CD4-positive, CD25-positive, alpha-beta regulatory T cell (primary cell): Measurements from ENCODE around the gene DOK3. TPM values are rescaled to one million over a fixed set of nuclear protein-coding genes. Genes with fewer than 3 reads are reported as not detected.

Source experiments
- ATAC-seq, 2 donors: fragments of 150-1000 bp; cut with Tn5 transposase; one replicate each; pipeline ENCODE4 v1.10.0; 2021; ENCODE audit warnings: low read depth in 2 of 2, moderate number of reproducible peaks in 2 of 2, moderate library complexity in 1 of 2
- DNase-seq, 3 donors: peaks; one replicate each; pipeline versions ENCODE4 v3.0.0 to v3.0.0-alpha.2; 2012 to 2022; ENCODE audit warnings: mixed read lengths in 1 of 3
- H3K27ac ChIP-seq: one replicate; pipeline ENCODE4 v1.7.0; 2013; ENCODE audit warnings: mild to moderate bottlenecking, low read length; ENCODE audit not compliant: insufficient read depth, poor library complexity, severe bottlenecking
- H3K27me3 ChIP-seq: one replicate; pipeline ENCODE4 v1.7.0; 2013; ENCODE audit warnings: low read length; ENCODE audit not compliant: control insufficient read depth, insufficient read depth
- H3K36me3 ChIP-seq: one replicate; pipeline ENCODE4 v1.7.0; 2013; ENCODE audit warnings: mild to moderate bottlenecking, low read length, moderate library complexity; ENCODE audit not compliant: control insufficient read depth, insufficient read depth
- H3K4me1 ChIP-seq: 2 replicates; pipeline ENCODE4 v1.7.0; 2013; ENCODE audit warnings: mild to moderate bottlenecking, low read length; ENCODE audit not compliant: insufficient read depth, control insufficient read depth, poor library complexity, severe bottlenecking
- H3K4me3 ChIP-seq: one replicate; pipeline ENCODE4 v1.7.0; 2013; ENCODE audit warnings: low read depth, mild to moderate bottlenecking, low read length, moderate library complexity
- H3K9me3 ChIP-seq, 2 experiments: 1 replicate in 1 of 2; 2 replicates in 1 of 2; pipeline ENCODE4 v1.7.0; 2013; ENCODE audit warnings: low read length in 2 of 2, mild to moderate bottlenecking in 1 of 2, moderate library complexity in 1 of 2; ENCODE audit not compliant: control insufficient read depth in 2 of 2
- H3K27ac Mint-ChIP-seq, 3 donors: one replicate each; pipeline ENCODE4 v1.8.0; 2020 to 2022; ENCODE audit warnings: mild to moderate bottlenecking in 3 of 3, mixed read lengths in 3 of 3, moderate library complexity in 2 of 3
- H3K27me3 Mint-ChIP-seq: one replicate; pipeline ENCODE4 v1.8.0; 2022; ENCODE audit warnings: mild to moderate bottlenecking, mixed read lengths
- H3K36me3 Mint-ChIP-seq: one replicate; pipeline ENCODE4 v1.8.0; 2020; ENCODE audit warnings: mixed read lengths
- H3K4me1 Mint-ChIP-seq, 4 donors: one replicate each; pipeline ENCODE4 v1.8.0; 2020 to 2022; ENCODE audit warnings: mixed read lengths in 4 of 4, mild to moderate bottlenecking in 1 of 4
- H3K4me3 Mint-ChIP-seq, 4 donors: one replicate each; pipeline ENCODE4 v1.8.0; 2020 to 2022; ENCODE audit warnings: mild to moderate bottlenecking in 4 of 4, mixed read lengths in 4 of 4, moderate library complexity in 3 of 4
- H3K9me3 Mint-ChIP-seq, 7 donors: one replicate each; pipeline ENCODE4 v1.8.0; 2020 to 2022; ENCODE audit warnings: mixed read lengths in 7 of 7, mild to moderate bottlenecking in 3 of 7, moderate library complexity in 2 of 7
- polyA plus RNA-seq, 4 donors: library from polyadenylated mRNA; unstranded; fragments of 300-500 nt; fragmentation: Illumina TruSeq; gene quantifications; one replicate each; pipeline ENCODE4 v1.2.3, GENCODE V29; 2021
- total RNA-seq: library from RNA; stranded (reverse); gene quantifications from one replicate; pipeline ENCODE4 v1.2.3, GENCODE V29; 2022

Gene DOK3
- total and polyA plus RNA-seq, 5 donors from 2014 or later, result 0.13 to 1.5 (median 0.17) TPM; not detected in 2

DNA sequence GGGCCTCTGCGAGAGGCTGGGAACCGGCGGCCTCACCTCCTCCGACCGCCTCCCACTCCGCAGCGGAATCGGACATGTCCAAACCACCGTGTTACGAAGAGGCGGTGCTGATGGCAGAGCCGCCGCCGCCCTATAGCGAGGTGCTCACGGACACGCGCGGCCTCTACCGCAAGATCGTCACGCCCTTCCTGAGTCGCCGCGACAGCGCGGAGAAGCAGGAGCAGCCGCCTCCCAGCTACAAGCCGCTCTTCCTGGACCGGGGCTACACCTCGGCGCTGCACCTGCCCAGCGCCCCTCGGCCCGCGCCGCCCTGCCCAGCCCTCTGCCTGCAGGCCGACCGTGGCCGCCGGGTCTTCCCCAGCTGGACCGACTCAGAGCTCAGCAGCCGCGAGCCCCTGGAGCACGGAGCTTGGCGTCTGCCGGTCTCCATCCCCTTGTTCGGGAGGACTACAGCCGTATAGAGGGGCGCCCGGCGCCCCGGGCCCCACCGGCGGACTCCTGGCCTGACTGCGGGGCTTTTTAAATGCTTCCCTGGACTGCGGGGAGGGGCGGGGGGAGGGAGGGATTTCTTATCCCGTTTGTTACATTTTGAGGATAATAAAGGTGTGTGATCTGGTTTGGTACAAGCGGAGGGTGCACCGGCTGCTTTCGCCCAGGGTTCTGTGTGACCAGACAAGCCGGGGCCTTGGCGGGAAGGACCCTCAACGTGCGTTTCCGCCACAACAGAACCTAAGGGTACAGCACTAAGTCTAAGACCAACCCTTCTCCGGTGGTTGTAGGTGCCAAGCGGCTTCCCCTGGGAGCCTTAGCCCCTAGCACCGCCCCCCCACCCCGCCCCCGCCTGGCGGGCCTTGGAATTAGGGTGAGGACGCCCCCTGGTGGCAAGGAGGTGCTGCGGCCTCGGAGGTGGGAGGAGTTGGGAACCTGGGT lies 53.7 kb downstream of the DOK3 start:
- Histone ChIP-seq H3K36me3 (no peaks in the 10 kb centered on the region), H3K27ac (peak overlapping the region; percentile 98), H3K9me3 (no peaks in the 10 kb centered on the region), H3K27me3 (no peaks in the 10 kb centered on the region), H3K4me3 (peak overlapping the region; percentile 44), H3K4me1 (peaks cover 32% of the 10 kb centered on the region)
- Mint-ChIP-seq H3K4me3 (peak overlapping the region; percentile 86 to 94 (median 88)), H3K36me3 (peaks cover 4% of the 10 kb centered on the region), H3K9me3 (no peaks in the 10 kb centered on the region), H3K27ac (peak overlapping the region; percentile 75 to 93 (median 84)), H3K4me1 (peaks cover 0 to 24% (median 15%) of the 10 kb centered on the region in 4 donors), H3K27me3 (peaks cover 13% of the 10 kb centered on the region)
- ATAC-seq, result peak; percentile 30 to 32
- peak; percentile 84 to 91 (median 89) for DNase-seq

DNA sequence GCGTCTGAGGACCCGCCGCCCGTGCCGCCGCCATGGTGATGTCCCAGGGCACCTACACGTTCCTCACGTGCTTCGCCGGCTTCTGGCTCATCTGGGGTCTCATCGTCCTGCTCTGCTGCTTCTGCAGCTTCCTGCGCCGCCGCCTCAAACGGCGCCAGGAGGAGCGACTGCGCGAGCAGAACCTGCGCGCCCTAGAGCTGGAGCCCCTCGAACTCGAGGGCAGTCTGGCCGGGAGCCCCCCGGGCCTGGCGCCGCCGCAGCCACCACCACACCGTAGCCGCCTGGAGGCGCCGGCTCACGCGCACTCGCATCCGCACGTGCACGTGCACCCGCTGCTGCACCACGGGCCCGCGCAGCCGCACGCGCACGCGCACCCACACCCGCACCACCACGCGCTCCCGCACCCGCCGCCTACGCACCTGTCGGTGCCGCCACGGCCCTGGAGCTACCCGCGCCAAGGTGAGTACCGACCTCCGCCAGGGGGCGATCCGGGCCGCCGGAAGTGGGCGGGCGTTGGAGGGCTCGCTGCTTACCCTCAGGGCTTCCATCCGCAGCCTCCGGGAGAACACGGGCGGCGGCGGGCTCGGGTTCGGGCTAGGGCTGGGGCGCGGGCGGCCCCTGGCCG lies 54.5 kb downstream of the DOK3 start:
- H3K4me3 ChIP-seq, result no peak overlapping the region
- Mint-ChIP-seq H3K27me3 (peaks cover 13% of the 10 kb centered on the region), H3K9me3 (no peaks in the 10 kb centered on the region), H3K4me3 (peak overlapping the region; percentile 86 to 94 (median 88)), H3K4me1 (peaks cover 0 to 27% (median 15%) of the 10 kb centered on the region in 4 donors), H3K27ac (peak overlapping the region in 1 of 3 donors; percentile 75), H3K36me3 (peaks cover 4% of the 10 kb centered on the region)
- H3K36me3 ChIP-seq, result no peaks in the 10 kb centered on the region
- DNase-seq (peak; percentile 87 to 94 (median 92)), ATAC-seq (peak; percentile 68 to 72)
- H3K4me1 ChIP-seq, result peaks cover 32% of the 10 kb centered on the region
- H3K27me3 ChIP-seq, result no peaks in the 10 kb centered on the region
- H3K27ac ChIP-seq, result peak overlapping the region; percentile 98
- no peaks in the 10 kb centered on the region for H3K9me3 ChIP-seq

DNA sequence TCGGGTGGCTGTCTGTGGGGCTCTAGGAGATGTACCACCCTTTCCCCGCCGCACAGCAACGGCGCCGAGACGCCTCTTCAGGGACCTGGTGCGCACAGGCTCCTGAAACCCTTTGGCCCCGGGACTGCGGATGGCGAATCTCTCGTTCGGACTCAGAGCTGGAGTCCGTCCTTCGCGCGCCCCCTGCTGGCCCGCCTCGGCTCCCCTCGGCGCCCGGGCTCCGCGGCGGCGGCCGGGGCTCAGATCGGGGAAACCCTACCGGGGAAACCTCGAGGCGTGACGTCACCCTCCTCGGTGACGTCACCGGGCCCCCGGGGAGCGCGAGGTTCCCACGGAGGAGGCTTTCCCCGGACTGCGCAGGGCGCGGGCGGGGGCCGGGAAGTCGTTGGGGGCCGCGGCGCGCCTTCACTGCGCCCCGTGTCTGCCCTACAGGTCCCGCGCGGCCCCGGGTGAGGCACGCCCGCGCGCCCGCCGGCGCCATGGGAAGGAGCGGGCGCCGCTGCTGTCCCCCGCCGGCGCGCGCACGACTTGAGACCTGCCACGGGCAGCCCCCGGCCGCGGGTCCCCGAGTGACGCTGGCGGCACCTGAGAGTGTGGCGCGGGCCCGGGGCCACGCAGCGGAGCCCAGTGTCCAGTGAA lies 55.1 kb downstream of the DOK3 start:
- no peak overlapping the region for H3K4me3 ChIP-seq
- ATAC-seq, result peak; percentile 47 to 49

DNA sequence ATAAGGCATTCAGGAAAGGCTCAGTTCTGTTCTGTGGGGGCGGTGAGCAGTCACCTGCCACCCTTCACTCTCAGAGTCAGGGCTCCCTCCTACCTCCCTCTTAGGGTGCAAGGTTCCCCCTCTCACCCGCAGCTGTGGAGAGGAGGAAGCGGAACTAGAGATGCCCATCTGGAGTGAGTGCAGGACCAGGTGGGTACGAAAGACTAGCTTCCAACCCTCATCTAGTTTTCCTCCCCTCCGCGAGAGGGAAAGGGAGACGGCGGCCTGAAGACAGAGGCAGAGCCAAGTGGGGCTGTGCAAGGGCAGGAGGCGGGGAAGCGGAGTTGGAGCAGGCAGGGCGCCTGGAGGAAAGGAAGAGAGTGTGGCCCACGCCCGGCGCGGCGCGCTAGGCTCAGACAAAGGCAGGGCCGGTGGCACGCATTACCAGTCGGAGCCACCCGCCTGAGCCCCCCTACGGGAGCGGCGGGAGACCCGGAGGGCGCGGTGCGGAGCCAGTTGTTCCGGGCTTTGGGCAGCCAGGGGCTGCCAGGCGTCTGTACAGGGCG lies 55.7 kb downstream of the DOK3 start:
- H3K4me1 Mint-ChIP-seq, result peaks cover 0 to 29% (median 17%) of the 10 kb centered on the region in 4 donors
- peaks cover 34% of the 10 kb centered on the region for H3K4me1 ChIP-seq
- no peak for DNase-seq
- H3K36me3 Mint-ChIP-seq, result peaks cover 4% of the 10 kb centered on the region
- H3K27ac Mint-ChIP-seq, result peak overlapping the region; percentile 68 to 92 (median 91)
- H3K27me3 ChIP-seq, result no peaks in the 10 kb centered on the region
- peak overlapping the region; percentile 81 to 96 (median 85) for H3K4me3 Mint-ChIP-seq
- peaks cover 14% of the 10 kb centered on the region for H3K27me3 Mint-ChIP-seq
- no peaks in the 10 kb centered on the region for H3K9me3 ChIP-seq
- no peaks in the 10 kb centered on the region for H3K9me3 Mint-ChIP-seq
- H3K36me3 ChIP-seq, result no peaks in the 10 kb centered on the region
- H3K27ac ChIP-seq, result peak overlapping the region; percentile 98
- no peak overlapping the region for H3K4me3 ChIP-seq
- ATAC-seq, result no peak

More for the DNA sequence above, 55.1 kb downstream of the DOK3 start:
- peaks cover 13% of the 10 kb centered on the region for H3K27me3 Mint-ChIP-seq
- peak; percentile 84 to 94 (median 88) for DNase-seq
- H3K27ac Mint-ChIP-seq, result peak overlapping the region in 1 of 3 donors; percentile 52
- Histone ChIP-seq H3K9me3 (no peaks in the 10 kb centered on the region), H3K36me3 (no peaks in the 10 kb centered on the region), H3K27me3 (no peaks in the 10 kb centered on the region), H3K4me1 (peaks cover 32% of the 10 kb centered on the region), H3K27ac (peak overlapping the region; percentile 98)
- peak overlapping the region; percentile 86 to 96 (median 88) for H3K4me3 Mint-ChIP-seq
- H3K36me3 Mint-ChIP-seq, result peaks cover 4% of the 10 kb centered on the region
- H3K4me1 Mint-ChIP-seq, result peaks cover 0 to 27% (median 15%) of the 10 kb centered on the region in 4 donors
- no peaks in the 10 kb centered on the region for H3K9me3 Mint-ChIP-seq

DNA sequence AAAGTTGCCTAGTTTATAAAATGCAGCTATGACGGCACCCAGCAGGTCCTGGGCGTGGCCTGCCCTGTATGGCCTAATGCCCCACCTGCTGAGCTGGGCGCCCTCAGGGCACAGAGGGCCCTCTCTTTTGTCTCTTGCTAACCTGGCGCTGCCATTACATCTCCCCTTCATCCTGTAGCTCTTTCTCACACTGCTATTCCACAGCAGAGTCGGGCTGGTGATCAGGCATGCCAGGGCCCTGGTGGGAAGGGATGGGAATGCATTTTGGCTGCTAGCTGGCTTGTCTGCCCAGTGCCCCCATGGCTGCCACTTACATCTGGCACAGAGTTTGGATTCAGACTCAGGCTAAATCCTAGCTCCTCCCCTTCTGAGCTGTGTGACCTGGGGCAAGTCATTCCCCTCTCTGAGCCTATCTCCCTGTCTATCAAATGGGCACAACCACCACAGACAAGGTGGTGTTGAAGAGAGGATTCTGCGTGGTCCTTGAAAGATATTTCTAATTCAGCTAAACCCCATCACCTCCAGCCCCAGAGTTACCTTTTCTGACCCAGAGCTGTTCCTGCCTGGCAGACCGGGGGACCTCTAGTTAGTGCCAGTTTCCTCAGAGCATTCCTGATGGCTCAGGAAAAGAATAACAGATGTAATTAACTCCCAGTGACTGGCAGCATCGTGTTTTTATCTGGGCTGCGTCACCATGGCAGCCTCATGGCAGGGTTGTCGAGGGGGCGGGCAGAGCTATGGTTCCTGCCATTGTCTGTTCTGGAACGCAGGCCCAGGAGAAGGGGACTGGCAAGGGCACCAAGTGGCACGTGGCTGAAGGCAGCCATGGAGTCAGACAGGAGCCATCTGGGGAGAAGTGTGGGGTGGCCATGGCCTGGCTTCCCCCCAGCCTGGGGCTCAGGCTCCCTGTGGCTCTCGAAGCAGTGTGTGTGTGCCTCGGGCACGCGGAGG lies 56.7 kb downstream of the DOK3 start:
- Mint-ChIP-seq H3K27me3 (peaks cover 19% of the 10 kb centered on the region), H3K4me3 (peak overlapping the region; percentile 42 to 96 (median 71)), H3K36me3 (peaks cover 4% of the 10 kb centered on the region), H3K4me1 (peaks cover 0 to 38% (median 25%) of the 10 kb centered on the region in 4 donors), H3K27ac (peak overlapping the region; percentile 68 to 92 (median 91)), H3K9me3 (no peaks in the 10 kb centered on the region)
- H3K36me3 ChIP-seq, result no peaks in the 10 kb centered on the region
- no peaks in the 10 kb centered on the region for H3K9me3 ChIP-seq
- peaks cover 43% of the 10 kb centered on the region for H3K4me1 ChIP-seq
- DNase-seq (no peak), ATAC-seq (no peak)
- no peak overlapping the region for H3K27ac ChIP-seq
- no peak overlapping the region for H3K4me3 ChIP-seq
- H3K27me3 ChIP-seq, result no peaks in the 10 kb centered on the region
